RWPE1 (cell line): ENCODE measurements around the gene TP53I13.

Experiments used
- CTCF ChIA-PET: fragments of 350-600 bp; sonication (Branson Sonifier 250); formaldehyde crosslinking; extraction: SDS; loops from one replicate; lab custom pipeline; 2021; lab: Yijun Ruan, JAX
- POLR2A ChIA-PET: fragments of 400-600 bp; formaldehyde crosslinking; extraction: SDS; loops from one replicate; lab custom pipeline; 2020; ENCODE audit warnings: antibody characterized with exemption; ENCODE audit not compliant: low non-redundant PET; lab: Yijun Ruan, JAX
- DNase-seq: peaks from one replicate; pipeline ENCODE4 v3.0.0; 2012; ENCODE audit warnings: low spot score
- H3K27ac ChIP-seq: fragments of 450-650 bp; 2 replicates; pipeline ENCODE4 v1.5.1; 2017
- TF ChIP-seq, protein P1 (sequence below): fragments of 450-650 bp; conservative IDR thresholded peaks from 2 replicates; pipeline ENCODE4 v1.5.1; 2017; ENCODE audit warnings: low read depth, mild to moderate bottlenecking

TP53I13 gene

GRCh38 chr17:29613856-29614255 lies 45.4 kb downstream of the TP53I13 start:
- no peak overlapping the region for H3K27ac ChIP-seq
- TF ChIP-seq, protein P1, sequence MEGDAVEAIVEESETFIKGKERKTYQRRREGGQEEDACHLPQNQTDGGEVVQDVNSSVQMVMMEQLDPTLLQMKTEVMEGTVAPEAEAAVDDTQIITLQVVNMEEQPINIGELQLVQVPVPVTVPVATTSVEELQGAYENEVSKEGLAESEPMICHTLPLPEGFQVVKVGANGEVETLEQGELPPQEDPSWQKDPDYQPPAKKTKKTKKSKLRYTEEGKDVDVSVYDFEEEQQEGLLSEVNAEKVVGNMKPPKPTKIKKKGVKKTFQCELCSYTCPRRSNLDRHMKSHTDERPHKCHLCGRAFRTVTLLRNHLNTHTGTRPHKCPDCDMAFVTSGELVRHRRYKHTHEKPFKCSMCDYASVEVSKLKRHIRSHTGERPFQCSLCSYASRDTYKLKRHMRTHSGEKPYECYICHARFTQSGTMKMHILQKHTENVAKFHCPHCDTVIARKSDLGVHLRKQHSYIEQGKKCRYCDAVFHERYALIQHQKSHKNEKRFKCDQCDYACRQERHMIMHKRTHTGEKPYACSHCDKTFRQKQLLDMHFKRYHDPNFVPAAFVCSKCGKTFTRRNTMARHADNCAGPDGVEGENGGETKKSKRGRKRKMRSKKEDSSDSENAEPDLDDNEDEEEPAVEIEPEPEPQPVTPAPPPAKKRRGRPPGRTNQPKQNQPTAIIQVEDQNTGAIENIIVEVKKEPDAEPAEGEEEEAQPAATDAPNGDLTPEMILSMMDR = no peak
- no peak for DNase-seq
- ChIA-PET CTCF (no interaction called here), POLR2A (interaction anchor here (0.7 kb wide), 1 partner anchor 584 kb away, joined by 8 read pairs; no protein-coding TSS in a partner anchor)

GRCh38 chr17:29614349-29615047 lies 46.0 kb downstream of the TP53I13 start:
- CTCF ChIA-PET = no interaction called here
- H3K27ac ChIP-seq = peak overlapping the region; percentile 50
- no peak for DNase-seq
- POLR2A ChIA-PET = no interaction called here
- TF ChIP-seq, protein P1 = no peak

GRCh38 chr17:29615048-29615385 lies 46.5 kb downstream of the TP53I13 start:
- ChIA-PET CTCF (interaction anchor here (3.8 kb wide), 1 partner anchor 23 kb away, joined by 45 read pairs; the partner anchor contains the start of gene ANKRD13B), POLR2A (no interaction called here)
- TF ChIP-seq, protein P1 = no peak
- no peak for DNase-seq
- peak overlapping the region; percentile 50 for H3K27ac ChIP-seq

DNA sequence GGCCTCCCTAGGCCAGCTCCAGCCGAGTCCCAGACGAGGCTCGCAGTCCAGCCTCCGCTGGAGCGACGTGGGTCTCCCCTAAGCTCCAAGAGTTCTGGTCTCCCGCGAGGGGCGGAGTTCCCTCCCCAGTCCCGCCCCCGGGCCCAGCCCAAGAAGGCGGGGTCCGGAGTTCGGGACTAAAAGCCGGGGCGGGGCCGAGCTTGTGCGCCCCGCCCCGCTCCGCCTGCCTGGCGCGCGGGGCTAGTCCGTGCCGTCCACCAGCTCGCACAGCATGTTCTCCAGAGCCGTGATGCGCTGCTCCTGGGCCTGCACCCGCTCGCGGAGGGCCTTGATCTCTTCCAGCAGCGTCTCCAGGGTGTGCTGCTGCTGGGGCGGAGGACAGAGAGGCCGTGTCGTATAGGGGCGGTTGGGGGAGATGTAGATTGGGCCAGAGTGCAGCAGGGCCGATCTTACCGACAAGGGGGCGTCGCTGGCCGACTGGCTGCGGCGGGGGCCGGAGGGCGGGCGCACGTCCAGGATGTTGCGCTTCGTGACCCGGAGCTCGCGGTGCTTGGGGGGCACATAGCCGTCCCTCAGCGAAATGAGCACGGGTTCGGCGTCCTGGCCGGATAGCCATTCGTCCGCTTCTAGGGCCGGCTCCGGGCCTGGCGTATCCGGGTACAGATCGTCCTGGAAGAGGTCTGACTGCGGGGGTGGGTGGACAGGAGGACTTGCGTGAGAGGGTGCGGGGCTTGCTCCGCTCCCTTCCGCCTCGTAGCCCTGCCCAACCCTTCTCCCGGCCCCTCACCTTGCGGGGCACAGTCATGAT lies 47.2 kb downstream of the TP53I13 start:
- TF ChIP-seq, protein P1 = no peak
- ChIA-PET POLR2A (no interaction called here), CTCF (interaction anchor here (3.8 kb wide), 1 partner anchor 23 kb away, joined by 45 read pairs; the partner anchor contains the start of gene ANKRD13B)
- DNase-seq = peak; percentile 87
- peak overlapping the region; percentile 50 for H3K27ac ChIP-seq

GRCh38 chr17:29616300-29617048 lies 48.0 kb downstream of the TP53I13 start:
- H3K27ac ChIP-seq = peak overlapping the region; percentile 50
- TF ChIP-seq, protein P1 = no peak
- ChIA-PET POLR2A (no interaction called here), CTCF (interaction anchor here (0.6 to 3.8 kb wide), 5 partner anchors 22 to 315 kb away, joined by 3 to 45 read pairs (median 9); partner anchors contain the start of gene ANKRD13B)
- DNase-seq = no peak

DNA sequence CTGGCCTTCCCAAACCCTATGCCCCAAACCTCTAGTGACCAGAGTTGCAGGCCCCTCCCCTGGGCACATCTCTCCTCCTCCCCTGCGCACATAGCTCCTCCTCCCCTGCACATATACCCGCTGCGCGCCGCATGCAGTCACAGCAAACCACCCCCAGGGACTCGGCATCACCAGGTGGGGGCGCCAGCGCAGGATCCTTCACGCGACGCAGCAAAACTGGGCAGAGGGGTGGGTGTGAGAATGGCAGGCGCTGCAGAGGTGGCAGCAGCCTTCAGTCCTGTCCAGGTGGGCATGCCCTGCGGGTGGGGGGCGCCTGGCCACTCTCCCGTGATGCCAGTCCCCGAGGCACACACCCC lies 48.6 kb downstream of the TP53I13 start:
- H3K27ac ChIP-seq = no peak overlapping the region
- ChIA-PET CTCF (interaction anchor here (0.6 to 3.8 kb wide), 10 partner anchors 10 to 555 kb away, joined by 3 to 45 read pairs (median 6); partner anchors contain the start of gene ANKRD13B), POLR2A (no interaction called here)
- DNase-seq = no peak
- TF ChIP-seq, protein P1 = peak; percentile 29
